Sigmoid colon (tissue), 4 donors: Measurements from ENCODE around the gene PDIA4.

Experiments used
- EP300 ChIP-seq, 4 donors: sonication (generic); formaldehyde crosslinking; IDR thresholded peaks; one replicate each; pipeline ENCODE4 v1.6.1; 2017; ENCODE audit warnings: antibody characterized with exemption in 4 of 4
- POLR2A ChIP-seq, 2 donors: fragments of 450-650 bp; IDR thresholded peaks; one replicate each; pipeline ENCODE4 v1.6.1; 2016; ENCODE audit warnings: antibody characterized with exemption in 2 of 2, mild to moderate bottlenecking in 2 of 2, moderate library complexity in 2 of 2
- TF ChIP-seq, protein P1 (sequence below), 4 experiments: fragments of 450-650 bp in 3 of 4; fragments of 200-600 bp in 1 of 4; IDR thresholded peaks; one replicate each; pipeline ENCODE4 v1.5.1; 2016 to 2019; ENCODE audit warnings: antibody characterized with exemption in 4 of 4, mild to moderate bottlenecking in 3 of 4, moderate library complexity in 2 of 4

DNA sequence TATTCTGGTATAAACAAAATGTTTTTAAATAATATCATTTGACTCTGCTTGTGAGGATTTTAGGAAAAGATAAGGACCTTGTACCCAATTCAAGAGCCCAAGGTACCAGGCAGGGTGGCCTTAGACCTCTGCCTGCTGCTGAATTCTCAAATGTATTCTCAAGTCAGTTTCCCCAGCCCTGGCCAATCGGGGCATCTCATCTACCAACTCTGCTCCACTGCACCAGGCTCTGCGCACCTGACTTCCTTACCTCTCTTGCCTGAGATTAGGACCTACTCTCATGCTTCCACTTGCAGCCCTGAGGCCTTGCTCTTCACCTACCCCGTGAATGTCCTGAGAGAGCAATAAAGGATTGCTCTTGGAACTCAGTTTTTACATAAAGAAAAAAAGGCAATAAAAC, 74.6 kb downstream of the PDIA4 start:
- TF ChIP-seq POLR2A (IDR thresholded peaks at IDR 0.05) (no peak), EP300 (IDR thresholded peaks at IDR 0.05) (no peak)
- TF ChIP-seq, protein P1, sequence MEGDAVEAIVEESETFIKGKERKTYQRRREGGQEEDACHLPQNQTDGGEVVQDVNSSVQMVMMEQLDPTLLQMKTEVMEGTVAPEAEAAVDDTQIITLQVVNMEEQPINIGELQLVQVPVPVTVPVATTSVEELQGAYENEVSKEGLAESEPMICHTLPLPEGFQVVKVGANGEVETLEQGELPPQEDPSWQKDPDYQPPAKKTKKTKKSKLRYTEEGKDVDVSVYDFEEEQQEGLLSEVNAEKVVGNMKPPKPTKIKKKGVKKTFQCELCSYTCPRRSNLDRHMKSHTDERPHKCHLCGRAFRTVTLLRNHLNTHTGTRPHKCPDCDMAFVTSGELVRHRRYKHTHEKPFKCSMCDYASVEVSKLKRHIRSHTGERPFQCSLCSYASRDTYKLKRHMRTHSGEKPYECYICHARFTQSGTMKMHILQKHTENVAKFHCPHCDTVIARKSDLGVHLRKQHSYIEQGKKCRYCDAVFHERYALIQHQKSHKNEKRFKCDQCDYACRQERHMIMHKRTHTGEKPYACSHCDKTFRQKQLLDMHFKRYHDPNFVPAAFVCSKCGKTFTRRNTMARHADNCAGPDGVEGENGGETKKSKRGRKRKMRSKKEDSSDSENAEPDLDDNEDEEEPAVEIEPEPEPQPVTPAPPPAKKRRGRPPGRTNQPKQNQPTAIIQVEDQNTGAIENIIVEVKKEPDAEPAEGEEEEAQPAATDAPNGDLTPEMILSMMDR (IDR thresholded peaks at IDR 0.05), result no peak
